Middle frontal gyrus (tissue), 1 donor: ENCODE measurements around the gene CX3CR1.
"Not testable (repeated sequence)": the region's sequence is repeated elsewhere in the genome, so short reads cannot be mapped to it uniquely, and the experiment has no call there.

Source experiments
- DNase-seq: peaks from one replicate; pipeline ENCODE4 v3.0.0-alpha.2; 2015; ENCODE audit warnings: low spot score; ENCODE audit errors: extremely low spot score

Gene CX3CR1, protein sequence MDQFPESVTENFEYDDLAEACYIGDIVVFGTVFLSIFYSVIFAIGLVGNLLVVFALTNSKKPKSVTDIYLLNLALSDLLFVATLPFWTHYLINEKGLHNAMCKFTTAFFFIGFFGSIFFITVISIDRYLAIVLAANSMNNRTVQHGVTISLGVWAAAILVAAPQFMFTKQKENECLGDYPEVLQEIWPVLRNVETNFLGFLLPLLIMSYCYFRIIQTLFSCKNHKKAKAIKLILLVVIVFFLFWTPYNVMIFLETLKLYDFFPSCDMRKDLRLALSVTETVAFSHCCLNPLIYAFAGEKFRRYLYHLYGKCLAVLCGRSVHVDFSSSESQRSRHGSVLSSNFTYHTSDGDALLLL

DNA sequence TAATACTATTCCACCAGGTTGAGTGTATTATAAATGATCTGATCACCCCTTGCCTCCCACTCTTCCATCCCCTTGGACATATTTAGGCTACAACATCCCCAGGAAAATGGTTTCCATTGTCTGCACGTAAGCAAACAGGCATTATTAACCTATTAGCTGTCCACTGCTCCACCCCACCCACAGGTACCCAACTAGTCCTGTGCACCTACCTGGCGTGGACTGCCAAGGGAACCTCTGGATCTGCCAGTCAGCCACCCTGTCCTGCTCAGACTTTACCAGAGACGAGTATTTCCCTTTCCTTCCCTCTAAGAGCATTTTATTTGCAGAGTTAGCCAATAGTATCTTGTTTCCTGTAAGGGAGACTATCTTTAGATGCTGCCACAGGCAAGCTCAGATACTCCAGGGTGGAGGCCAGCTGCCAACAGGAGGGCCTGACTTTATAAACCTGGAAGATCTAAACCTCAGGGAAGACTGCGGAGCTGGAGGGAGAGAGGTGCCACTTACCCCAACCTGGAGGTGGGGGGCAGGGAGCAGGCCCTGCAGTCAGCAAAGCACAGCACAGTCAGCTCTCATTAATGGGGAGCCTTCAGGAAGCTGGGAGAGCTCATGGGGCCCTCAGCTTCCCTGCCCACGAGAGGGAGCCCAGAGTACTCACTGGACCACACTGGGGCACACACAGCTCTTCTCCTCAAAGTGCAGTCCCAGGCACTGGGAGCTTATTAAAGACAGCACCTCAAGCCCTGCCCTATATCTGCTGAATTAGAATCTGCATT lies at the start of gene CX3CR1:
Gene CX3CR1, minus strand, starts transcription at position 292 of the 773 bp plus-strand sequence. CDS start 13,527 bp downstream, outside the sequence.
- no peak for DNase-seq

DNA sequence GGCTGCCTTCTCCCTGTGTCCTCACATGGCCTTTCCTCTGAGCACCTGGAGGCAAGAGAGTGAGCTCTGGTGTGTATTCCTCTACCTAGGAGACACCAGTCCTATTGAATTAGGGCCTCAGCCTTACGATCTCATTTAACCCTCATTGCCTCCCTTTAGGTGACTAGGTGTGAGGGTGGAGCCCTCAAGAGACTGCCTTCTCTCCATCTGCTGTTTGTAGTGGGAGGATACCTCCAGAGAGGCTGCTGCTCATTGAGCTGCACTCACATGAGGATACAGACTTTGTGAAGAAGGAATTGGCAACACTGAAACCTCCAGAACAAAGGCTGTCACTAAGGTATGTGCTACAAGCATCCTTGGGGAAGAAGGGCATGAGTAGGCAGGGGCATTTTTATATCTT lies 49.7 kb upstream of the CX3CR1 start, which contains the start of gene CCR8:
Gene CCR8, plus strand, starts transcription at position 217 of the 400 bp plus-strand sequence. CDS start 2,623 bp downstream, outside the sequence.
- no peak for DNase-seq

DNA sequence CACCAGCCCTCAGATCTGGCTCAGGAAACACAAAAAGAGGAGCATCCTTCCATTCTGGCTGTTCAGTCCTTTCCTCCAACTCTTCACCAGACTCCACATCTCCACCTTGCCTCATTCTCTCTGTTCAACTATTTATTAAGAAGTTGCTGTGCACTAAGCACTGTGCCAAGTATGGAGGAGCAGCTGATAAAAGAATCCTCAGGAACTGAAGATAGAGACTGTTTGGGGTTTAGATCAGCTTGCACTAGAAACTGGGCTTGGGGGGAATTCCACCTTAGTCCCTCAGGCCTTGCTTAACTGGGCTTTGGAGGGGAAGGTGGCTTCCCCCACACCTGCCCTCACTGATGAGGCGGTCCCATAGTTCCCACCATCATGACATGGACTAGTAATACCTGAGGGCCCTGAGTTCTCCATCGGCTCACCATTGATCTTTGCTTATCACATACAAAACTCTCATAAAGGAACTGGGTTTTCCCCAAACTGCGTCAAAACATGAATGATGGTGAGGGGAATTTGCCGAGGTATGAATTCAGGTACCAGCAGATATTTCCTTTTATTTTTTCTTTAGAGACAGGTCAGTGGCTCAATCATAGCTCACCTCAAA lies 48.0 kb upstream of the CX3CR1 start:
- no peak for DNase-seq

DNA sequence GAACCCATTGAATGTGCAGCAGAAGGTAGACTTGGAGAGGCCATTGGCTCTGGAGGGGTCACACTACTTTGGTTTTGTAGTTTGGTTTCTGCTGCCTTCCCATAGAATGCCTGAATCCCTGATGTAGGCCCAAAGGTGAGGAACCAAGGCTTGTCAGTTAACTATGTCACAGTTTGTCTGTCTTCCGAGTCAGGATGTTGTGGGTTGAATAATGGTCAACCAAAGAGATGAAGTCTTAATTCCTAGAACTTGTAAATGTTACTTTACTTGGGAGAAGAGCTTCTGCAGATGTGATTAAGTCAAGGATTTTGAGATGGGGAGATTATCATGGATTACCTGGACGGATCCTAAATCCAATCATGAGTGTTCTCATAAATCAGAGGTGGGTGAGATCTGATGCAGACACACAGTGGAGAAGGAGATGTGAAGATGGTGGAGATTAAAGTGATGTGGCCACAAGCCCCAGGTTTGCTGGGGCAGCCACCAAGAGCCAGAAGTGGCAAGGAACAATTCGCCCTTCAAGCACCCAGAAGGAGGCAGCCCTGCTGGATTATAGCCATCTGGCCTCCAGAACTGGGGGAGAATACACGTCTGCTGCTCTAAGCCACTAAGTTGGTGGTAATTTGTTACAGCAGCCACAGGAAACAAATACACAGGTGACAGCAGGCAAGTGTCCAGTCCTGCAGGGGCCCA lies 47.4 kb upstream of the CX3CR1 start:
- DNase-seq = no peak

DNA sequence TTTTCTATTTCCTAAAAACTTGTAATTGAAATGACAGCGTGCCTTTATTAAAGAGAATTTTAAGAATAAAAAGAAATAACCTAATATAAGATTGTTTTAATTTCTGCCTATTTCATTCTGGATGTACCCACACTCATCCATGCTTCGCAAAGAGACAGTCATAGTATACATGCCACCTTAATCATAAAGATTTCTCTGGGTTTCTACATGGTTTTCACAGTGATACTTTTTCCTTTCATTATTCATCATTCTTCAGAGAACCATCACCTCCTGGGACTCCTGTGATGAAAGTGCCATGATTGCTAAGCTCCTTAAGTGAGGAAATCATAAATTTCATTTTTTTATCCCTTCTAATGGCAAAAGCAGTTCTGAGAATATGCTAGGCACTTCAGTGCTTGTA lies 45.4 kb upstream of the CX3CR1 start:
- DNase-seq = no peak

DNA sequence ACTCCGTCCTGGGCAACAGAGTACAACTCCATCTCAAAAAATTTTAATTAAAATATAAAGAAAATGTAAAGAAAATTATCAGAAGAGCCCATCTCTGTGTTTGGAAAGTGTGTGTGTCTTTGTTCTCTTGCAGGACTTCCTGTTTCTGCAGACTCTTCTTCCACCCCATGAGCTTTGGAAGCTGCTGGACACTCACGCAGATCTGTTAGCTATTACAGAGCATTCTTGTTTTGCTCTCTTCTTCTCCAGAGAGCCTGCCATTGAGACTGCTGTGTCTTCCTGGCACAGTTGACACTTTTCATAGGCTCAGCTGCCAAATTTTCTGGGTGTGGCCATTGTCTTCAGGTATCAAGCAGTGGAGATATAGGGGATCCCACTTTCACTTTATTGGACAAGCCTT lies 43.7 kb upstream of the CX3CR1 start:
- no peak for DNase-seq

DNA sequence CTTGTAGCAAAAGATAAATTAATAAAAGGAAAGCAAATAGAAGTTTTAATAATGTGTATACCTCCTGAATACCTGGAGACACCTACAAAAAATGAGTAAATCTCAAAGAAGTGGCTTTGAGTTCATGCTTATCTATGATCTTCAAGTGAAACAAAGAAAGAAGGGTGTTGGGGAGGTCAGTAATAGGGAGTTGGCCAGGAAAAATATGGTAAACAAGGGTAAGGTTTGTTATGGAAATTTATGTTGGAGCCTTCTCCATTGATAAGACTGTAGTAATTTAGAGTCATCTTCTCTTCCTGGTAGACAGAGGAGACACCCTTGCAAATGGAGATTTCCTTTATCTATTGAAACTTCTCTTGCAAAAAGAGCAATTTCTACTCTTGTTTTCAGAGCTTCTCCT lies 43.1 kb upstream of the CX3CR1 start:
- no peak for DNase-seq

DNA sequence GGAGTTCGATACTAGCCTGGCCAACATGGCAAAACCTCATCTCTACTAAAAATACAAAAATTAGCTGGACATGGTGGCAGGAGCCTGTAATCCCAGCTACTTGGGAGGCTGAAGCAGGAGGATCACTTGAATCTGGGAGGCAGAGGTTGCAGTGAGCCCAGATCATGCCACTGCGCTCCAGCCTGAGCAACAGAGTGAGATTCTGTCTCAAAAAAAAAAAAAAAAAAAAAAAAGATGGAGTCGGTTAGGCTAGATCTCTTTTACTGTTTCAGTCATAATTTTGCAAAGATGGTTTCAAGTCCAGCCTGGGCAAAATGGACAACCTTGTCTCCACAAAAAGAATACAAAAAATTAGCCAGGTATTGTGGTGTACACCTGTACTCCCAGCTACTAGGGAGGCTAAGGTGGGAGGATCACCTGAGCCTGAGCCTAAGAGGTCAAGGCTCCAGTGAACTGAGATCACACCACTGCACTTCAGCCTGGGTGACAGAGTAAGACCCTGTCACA lies 42.4 kb upstream of the CX3CR1 start:
- not testable (repeated sequence) for DNase-seq

DNA sequence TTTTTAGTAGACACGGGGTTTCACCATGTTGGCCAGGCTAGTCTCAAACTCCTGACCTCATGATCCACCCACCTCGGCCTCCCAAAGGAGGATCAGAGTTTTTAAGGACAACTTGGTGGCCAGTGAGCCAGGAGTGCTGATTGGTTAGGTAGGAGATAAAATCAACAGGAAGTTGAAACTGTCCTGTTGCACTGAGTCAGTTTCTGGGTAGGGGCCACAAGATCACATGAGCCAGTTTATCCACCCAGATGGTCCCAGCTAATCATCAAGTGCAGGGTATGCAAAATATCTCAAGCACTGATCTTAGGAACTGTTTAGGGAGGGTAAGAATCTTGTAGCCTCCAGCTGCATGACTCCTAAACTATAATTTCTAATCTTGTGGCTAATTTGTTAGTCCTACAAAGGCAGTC lies 41.7 kb upstream of the CX3CR1 start:
- DNase-seq = not testable (repeated sequence)

DNA sequence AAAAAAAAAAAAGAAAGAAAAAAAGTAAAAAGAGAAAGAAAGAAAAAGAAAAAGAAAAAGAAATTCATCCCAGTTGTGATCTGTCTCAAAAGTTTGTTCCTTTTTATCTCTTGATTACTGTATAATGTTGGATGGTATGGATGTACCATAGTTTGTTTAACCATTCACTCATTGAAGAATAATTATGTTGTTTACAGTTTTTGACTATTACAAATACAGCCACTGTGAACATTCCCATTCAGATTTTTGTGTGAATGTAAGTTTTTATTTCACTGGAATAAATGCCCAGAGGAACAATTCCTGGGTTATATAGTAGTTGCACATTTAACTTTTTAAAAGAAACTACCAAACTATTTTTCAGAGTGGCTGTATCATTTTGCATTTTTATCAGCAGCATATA lies 39.4 kb upstream of the CX3CR1 start:
- no peak for DNase-seq

DNA sequence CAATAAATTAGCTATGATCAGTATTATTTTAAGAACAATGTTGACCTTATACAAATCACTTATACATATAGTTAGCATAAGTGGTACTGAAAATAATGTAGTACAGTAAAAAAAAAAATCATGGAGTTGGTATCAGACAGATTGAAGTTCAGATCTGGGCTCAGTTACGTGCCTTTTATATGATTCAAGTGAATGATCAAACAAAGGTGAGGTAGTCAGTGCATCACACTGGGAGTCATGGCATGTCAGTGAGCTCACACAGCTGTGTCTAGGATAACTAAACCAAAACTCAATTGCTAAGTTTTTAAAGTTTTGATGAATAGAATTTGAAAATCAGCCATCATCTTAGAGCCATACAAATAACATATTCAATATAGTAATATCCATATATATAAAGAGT lies 38.5 kb upstream of the CX3CR1 start:
- no peak for DNase-seq

DNA sequence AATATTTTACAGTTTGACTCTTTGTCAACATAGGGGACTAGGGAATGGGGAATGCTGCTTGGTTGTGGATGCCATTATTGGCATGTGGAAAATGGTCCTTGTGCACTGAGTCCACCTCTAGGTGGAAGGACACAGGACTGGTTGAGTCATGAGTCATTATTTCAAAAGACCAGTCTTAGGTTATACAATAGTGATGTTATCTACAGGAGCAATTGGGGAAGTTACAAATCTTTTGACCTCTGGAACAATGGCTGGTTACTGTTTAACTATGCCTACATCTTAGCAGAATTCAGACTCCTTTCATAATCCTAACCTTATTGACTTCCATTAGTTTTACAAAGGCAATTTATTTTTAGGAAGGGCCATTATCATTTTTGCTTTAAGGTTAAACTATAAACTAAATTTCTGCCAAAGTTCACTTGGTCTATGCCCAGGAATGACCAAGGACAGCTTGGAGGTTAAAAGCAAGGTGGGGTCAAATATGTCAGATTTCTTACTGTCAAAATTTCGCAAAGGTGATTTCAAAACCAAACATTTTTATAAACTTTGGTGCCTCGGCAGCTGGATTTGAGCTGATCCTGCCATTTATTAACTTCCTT lies 37.8 kb upstream of the CX3CR1 start:
- no peak for DNase-seq

DNA sequence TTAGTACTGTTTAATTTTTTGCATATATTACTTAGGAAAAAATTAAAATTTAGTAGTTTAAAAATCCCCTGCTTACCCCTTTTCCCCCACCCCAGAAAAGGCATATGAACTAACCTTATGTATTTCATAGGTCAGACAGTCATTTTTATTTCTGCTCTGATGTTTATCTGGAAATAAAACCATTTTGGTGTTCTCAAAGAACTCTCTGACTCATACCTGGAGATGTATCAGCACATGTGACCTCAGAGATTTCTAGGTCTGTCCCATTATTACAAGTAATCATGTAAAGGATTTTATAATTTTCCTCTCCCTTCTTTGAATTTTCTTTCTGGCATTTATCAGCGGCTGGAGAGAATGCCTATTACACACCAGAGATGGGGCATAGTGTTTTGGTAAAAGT lies 35.6 kb upstream of the CX3CR1 start:
- no peak for DNase-seq

DNA sequence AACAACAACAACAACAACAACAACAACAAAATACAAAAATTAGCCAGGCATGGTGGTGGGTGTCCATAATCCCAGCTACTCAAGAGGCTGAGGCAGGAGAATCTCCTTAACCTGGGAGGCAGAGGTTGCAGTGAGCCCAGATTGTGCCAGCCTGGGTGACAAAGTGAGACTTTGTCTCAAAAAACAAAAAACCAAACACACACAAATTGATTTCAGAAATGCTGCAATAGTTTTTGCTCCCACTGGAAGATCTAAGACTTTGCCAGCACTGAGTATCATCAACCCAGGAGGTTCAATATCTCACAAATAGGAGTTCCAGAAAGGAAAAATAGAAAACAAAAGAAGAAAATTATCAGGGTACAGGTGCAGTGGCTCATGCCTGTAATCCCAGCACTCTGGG lies 33.5 kb upstream of the CX3CR1 start:
- no peak for DNase-seq

DNA sequence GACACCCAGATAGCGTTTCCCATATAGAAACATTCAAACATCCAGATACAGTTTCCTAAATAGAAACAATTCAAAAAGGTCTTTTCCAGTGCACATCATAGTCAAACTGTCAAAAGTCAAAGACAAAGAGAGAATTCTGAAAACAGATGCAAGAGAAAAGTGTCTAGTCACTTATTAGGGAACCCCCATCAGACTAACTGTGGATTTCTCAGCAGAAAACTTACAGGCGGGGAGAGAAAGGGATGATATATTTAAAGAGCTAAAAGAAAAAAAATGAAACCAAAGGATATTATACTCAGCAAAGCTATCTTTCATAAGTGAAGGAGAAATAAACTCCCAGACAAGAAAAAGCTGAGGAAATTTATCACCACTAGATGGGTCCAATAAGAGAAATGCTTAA lies 22.3 kb upstream of the CX3CR1 start:
- DNase-seq = no peak

DNA sequence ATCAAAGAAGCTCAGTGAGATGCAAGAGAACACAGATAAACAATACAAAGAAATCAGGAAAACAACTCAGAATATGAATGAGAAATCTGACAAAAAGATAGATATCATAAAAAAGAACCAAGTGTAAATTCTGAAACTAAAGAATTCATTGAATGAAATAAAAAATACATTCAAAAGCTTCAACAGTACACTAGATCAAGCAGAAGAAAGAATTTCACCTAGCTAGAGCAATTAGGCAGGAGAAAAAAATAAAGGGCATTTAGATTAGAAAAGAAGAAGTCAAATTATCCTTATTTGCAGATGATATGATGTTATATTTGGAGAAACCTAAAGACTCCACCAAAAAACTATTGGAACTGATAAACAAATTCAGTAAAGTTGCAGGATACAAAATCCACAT lies 19.4 kb upstream of the CX3CR1 start:
- no peak for DNase-seq

DNA sequence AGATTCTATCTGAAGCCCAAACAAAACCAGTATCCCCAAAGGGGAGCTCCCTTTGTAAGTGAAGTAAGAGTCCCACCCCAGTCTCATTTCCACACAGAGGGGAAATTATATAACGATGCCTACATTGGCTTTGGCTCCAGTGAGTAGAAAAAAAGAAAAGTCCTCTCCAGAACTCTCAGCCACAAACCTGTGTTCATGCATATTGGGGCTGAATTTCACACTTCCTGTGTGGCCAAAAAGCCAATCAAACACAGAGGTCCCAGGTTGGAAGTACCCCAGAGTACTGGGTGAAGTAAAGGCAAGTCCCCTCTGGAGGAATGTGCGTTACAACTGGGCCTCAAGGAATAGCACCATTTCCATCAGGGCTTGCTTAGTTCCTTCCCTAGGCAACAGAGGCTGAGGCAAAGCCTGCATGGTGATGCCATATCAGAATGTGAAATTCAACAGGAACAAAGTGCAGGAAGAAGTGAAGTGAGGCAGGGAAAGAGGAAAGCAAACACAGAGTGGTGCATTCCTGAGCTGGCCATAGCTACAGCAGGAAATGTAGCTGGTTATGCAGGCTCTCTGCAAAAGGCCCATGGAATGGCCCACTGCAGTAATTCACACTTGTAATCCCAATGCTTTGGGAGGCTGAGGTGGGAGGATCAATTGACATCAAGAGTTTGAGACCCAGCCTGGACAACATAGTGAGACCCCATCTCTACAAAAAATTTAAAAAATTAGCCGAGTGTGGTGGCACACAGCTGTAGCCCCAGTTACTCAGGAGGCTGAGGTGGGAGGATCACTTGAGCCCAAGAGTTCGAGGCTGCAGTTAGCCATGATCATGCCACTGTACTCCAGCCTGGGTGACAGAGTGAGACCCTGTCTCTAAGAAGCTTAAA lies 16.6 kb upstream of the CX3CR1 start:
- DNase-seq = no peak

DNA sequence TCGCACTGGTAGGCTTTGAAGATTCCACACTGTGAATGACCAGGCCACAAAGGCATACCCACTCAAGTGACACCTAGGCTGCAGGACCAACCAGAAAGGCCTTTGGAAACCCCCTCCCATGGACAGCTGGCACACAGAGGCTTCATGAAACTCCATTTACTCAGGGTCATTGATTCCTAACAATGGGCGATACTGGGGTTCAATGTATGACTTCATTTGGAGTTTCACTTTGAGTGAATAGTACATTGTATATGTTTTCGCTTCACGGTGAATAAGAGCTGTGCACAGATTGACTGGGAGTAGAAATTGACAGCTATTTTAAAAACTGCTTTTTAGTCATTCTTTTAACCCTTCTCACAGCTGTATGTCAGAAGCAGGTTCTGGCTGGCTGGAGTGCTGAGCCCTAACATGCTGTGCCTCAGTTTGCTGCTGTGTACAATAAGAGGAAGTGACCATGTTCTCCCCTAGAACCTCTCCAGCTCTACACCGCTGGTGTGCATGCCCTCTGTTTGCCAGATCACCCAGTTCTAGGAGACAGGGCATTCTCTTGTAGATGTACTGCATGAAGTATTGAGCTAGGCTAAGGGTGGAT lies 15.4 kb upstream of the CX3CR1 start:
- DNase-seq = no peak

DNA sequence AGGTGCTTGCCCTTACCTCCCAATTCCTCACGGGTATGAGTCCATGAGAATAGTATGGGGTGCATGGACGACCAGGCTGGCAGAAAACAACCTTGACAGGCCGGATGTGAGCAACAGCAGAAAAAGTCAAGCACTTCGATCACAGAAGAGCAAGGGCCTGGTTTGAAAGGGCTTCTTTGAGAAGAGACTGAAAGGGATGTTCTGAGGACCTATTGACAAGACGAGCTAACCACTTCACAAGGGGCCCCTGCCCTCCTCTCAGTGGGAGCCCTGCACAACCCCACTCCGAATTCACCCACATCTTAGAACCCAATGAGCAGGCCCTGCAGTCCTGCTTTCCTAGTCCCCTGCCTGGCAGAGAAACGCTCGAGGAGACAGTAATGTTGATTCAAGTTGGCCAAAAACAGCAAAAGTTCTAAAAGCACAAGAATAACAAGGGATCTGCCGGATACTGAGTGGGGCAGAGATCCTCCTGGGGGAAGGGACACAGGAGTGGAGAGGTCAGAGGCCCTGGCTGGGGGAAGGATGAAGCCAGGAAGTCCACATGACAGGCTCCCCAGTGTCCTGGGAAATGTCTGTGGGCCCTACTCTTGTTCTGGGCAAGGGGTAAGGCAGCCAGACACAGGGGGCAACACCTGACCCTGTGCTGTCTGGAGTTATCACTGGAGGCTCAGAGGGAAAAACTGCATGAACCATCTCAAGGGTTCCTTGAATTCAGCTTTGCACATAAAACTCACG lies 14.8 kb upstream of the CX3CR1 start:
- no peak for DNase-seq
